Body of pancreas (tissue), 4 donors: ENCODE data around the gene CTNNA2. TPM values are rescaled to one million over a fixed set of nuclear protein-coding genes. Genes with fewer than 3 reads are reported as not detected.

ENCODE experiments used
- ATAC-seq: fragments of 150-250 bp; one replicate; pipeline ENCODE4 v1.9.1; 2016
- DNase-seq, 4 donors: peaks; one replicate each; pipeline ENCODE4 v3.0.0-alpha.2; 2019
- H3K27ac ChIP-seq, 4 donors: fragments of 200-600 bp; sonication (generic); 1 replicate in 3 of 4; 2 replicates in 1 of 4; pipeline versions ENCODE4 v1.5.1 to v1.6.1; 2016 to 2019; ENCODE audit warnings: mild to moderate bottlenecking in 1 of 4, mixed read lengths in 1 of 4, moderate library complexity in 1 of 4
- H3K27me3 ChIP-seq, 2 donors: fragments of 200-600 bp; sonication (generic); one replicate each; pipeline ENCODE4 v1.6.0; 2016; ENCODE audit warnings: mild to moderate bottlenecking in 1 of 2
- H3K36me3 ChIP-seq, 2 donors: fragments of 200-600 bp; sonication (generic); replicated peaks in 1 of 2; 2 replicates each; pipeline ENCODE4 v1.5.1; 2016; ENCODE audit warnings: low read depth in 2 of 2; ENCODE audit not compliant: insufficient read depth in 1 of 2
- H3K4me1 ChIP-seq: fragments of 200-600 bp; sonication (generic); one replicate; pipeline ENCODE4 v1.6.0; 2016
- H3K4me3 ChIP-seq, 2 donors: fragments of 200-600 bp; sonication (generic); 1 replicate in 1 of 2; 2 replicates in 1 of 2; pipeline ENCODE4 v1.5.1; 2016 to 2019
- H3K9me3 ChIP-seq, 3 donors: fragments of 200-600 bp; sonication (generic); 1 replicate in 2 of 3; 2 replicates in 1 of 3; pipeline ENCODE4 v1.5.1; 2016
- CTCF ChIP-seq, 7 experiments: fragments of 450-650 bp in 4 of 7; fragments of 200-600 bp in 3 of 7; sonication (generic) in 3 of 7; IDR thresholded peaks; one replicate each; pipeline ENCODE4 v1.5.1; 2016 to 2019; ENCODE audit warnings: antibody characterized with exemption in 7 of 7
- POLR2A ChIP-seq, 3 donors: fragments of 450-650 bp; IDR thresholded peaks; one replicate each; pipeline ENCODE4 v1.6.1; 2016; ENCODE audit warnings: antibody characterized with exemption in 3 of 3, mild to moderate bottlenecking in 2 of 3
- WGBS, 2 donors: methylation state at CpG; one replicate each; pipeline ENCODE4 v1.1.5; 2017; 5-methylcytosine and 5-hydroxymethylcytosine counted together
- intact Hi-C: fragments of 100-400 bp; cut with DNase I; formaldehyde crosslinking; loops from one replicate; pipeline ENCODE4 v1.15.1; 2023
- total RNA-seq, 2 donors: library from RNA; depleted of rRNA; stranded (reverse); fragments of >200 nt; gene quantifications; one replicate each; pipeline ENCODE4 v1.1.0, GENCODE V29; 2016

CTNNA2 gene
- total RNA-seq, 2 donors from 2014 or later: 0.52 to 29.3 TPM

GRCh38 chr2:79630060-79630459 lies 117.2 kb downstream of the CTNNA2 start:
- Histone ChIP-seq H3K27ac (no peak overlapping the region), H3K4me3 (no peak overlapping the region), H3K36me3 (no peaks in the 10 kb centered on the region), H3K4me1 (no peaks in the 10 kb centered on the region), H3K27me3 (no peaks in the 10 kb centered on the region), H3K9me3 (no peaks in the 10 kb centered on the region)
- ATAC-seq (no peak), DNase-seq (no peak)
- WGBS, 2 donors: 65 to 67% methylated on average over 3 of the region's 3 CpGs
- intact Hi-C loops: no loop called here
- no peak for TF ChIP-seq POLR2A (IDR thresholded peaks at IDR 0.05)
- TF ChIP-seq CTCF (IDR thresholded peaks at IDR 0.05): no peak

- no peaks in the 10 kb centered on the region for H3K9me3 ChIP-seq
- no peak for DNase-seq
- intact Hi-C loops: no loop called here
- H3K27ac ChIP-seq: no peak overlapping the region
- no peaks in the 10 kb centered on the region for H3K27me3 ChIP-seq
- WGBS, 2 donors: 37 to 39% methylated on average over 7 of the region's 7 CpGs
- no peak overlapping the region for H3K4me3 ChIP-seq
- H3K4me1 ChIP-seq: no peaks in the 10 kb centered on the region
- ATAC-seq: no peak
- no peaks in the 10 kb centered on the region for H3K36me3 ChIP-seq
- TF ChIP-seq CTCF (IDR thresholded peaks at IDR 0.05): no peak
- no peak for TF ChIP-seq POLR2A (IDR thresholded peaks at IDR 0.05)
Observed at GRCh38 chr2:79630972-79631557, 118.2 kb downstream of the CTNNA2 start.

- 41 to 42% methylated on average over 3 of the region's 3 CpGs for WGBS, 2 donors
- ATAC-seq: no peak
- Histone ChIP-seq H3K27me3 (no peaks in the 10 kb centered on the region), H3K4me3 (no peak overlapping the region), H3K4me1 (no peaks in the 10 kb centered on the region), H3K9me3 (no peaks in the 10 kb centered on the region), H3K27ac (no peak overlapping the region), H3K36me3 (no peaks in the 10 kb centered on the region)
- TF ChIP-seq CTCF (IDR thresholded peaks at IDR 0.05): no peak
- TF ChIP-seq POLR2A (IDR thresholded peaks at IDR 0.05): no peak
- DNase-seq: no peak
- intact Hi-C loops: no loop called here
Observed at GRCh38 chr2:79638410-79638809, 125.6 kb downstream of the CTNNA2 start.

GRCh38 chr2:79638954-79639353 lies 126.1 kb downstream of the CTNNA2 start:
- no peak overlapping the region for H3K4me3 ChIP-seq
- intact Hi-C loops: no loop called here
- TF ChIP-seq POLR2A (IDR thresholded peaks at IDR 0.05) (no peak), CTCF (IDR thresholded peaks at IDR 0.05) (no peak)
- no peak overlapping the region for H3K27ac ChIP-seq
- H3K27me3 ChIP-seq: no peaks in the 10 kb centered on the region
- no peaks in the 10 kb centered on the region for H3K36me3 ChIP-seq
- WGBS, 2 donors: 20 to 33% methylated on average over 2 of the region's 2 CpGs
- DNase-seq: no peak
- H3K9me3 ChIP-seq: no peaks in the 10 kb centered on the region
- H3K4me1 ChIP-seq: no peaks in the 10 kb centered on the region
- no peak for ATAC-seq

- ATAC-seq (no peak), DNase-seq (no peak)
- no peak for TF ChIP-seq CTCF (IDR thresholded peaks at IDR 0.05)
- no peak for TF ChIP-seq POLR2A (IDR thresholded peaks at IDR 0.05)
- 37 to 48% methylated on average over 2 of the region's 2 CpGs for WGBS, 2 donors
- H3K36me3 ChIP-seq: no peaks in the 10 kb centered on the region
- H3K4me3 ChIP-seq: no peak overlapping the region
- H3K27ac ChIP-seq: no peak overlapping the region
- intact Hi-C loops: no loop called here
- no peaks in the 10 kb centered on the region for H3K27me3 ChIP-seq
- no peaks in the 10 kb centered on the region for H3K4me1 ChIP-seq
- H3K9me3 ChIP-seq: no peaks in the 10 kb centered on the region
Observed at GRCh38 chr2:79640001-79640400, 127.2 kb downstream of the CTNNA2 start.
